GM19240 (cell line): ENCODE data around the gene ESYT2.

Source experiments
- DNase-seq: peaks from one replicate; pipeline ENCODE4 v3.0.0; 2011; ENCODE audit warnings: low spot score; ENCODE audit not compliant: insufficient read length

ESYT2 gene

GRCh38 chr7:158827411-158828132 is 1.7 kb downstream of the ESYT2 start:
- DNase-seq, result no peak

GRCh38 chr7:158825628-158826289 is 3.5 kb downstream of the ESYT2 start:
- DNase-seq, result no peak

GRCh38 chr7:158824028-158824427 is 5.3 kb downstream of the ESYT2 start:
- no peak for DNase-seq

- no peak for DNase-seq
Measured at GRCh38 chr7:158821171-158822031, 7.9 kb downstream of the ESYT2 start.

GRCh38 chr7:158820656-158821055 is 8.7 kb downstream of the ESYT2 start:
- DNase-seq, result no peak

GRCh38 chr7:158819571-158820203 is 9.6 kb downstream of the ESYT2 start:
- DNase-seq, result no peak

DNA sequence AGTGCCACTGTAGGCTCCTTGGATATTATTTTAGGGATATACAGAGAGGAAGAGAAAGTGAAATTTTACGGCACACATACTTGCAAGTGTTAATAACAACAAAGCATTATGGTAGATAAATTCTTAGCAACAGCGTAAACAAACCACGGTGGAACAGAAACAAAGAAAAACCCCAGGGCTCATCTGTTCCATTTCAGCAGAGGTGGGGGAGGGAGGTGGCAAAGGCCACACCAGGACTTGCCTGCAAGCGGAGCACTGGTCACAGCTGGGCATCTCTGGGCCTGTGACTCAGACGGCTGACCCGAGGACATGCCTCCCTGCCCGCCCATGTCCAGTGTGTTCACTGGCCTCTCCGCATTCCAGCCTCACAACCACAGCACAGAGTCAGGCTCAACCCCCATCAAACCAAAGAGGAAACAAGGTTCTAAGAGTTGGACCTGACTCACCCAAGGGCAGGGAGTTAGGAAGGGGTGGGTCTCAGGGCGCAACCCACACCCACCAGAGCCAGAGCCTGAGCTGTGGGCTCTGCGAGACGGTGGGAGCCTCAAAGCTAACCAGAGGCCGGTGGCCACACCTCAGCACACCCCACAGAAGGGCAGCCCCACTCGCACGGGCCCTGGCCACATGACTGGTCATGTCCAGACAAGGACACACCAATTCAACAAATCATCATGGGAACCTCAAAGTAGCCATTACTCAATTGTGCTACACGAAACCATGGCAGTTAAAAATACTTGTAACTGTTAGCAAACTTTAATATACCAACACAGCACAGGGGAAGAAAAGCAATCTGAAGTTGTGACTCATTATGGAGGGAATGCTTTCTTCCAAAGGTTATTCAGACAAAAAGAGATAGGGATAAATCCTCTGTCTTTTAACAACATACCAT is 10.7 kb downstream of the ESYT2 start:
- no peak for DNase-seq

DNA sequence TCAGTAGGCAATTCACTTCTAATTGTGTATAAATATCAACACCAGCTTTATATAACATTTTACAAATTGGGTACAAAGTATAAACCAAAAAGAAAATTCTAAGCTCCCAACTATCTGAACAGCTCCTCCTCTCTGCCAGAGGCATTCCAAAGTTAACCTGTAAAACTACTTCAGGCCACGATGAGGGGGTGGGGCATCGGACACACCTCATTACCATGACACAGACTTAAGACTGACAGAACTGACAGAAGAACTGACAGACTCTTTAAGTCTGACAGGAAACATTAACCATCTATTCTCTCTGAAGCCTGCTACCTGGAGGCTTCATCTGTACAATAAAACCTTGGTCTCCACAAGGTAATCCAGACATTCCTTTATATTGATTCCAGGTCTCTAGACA is 12.3 kb downstream of the ESYT2 start:
- no peak for DNase-seq

DNA sequence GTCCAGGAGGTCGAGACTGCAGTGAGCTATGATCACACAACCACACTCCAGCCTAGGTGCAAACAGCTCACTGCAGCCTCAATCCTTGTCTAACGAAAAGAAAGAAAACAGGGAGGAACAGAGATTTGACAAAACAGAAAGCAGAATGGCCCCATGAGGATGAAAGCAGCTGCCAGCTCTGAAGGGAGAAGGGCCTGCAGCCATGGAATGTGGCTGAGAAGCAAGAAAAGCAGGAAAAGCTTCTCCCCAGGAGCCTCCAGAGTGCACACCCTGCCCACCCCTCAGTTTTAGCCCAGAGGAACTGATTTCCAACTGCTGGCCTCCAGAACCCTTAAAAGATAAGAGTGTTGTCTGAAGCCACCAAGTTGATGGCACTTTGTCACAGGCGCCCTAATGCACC is 13.0 kb downstream of the ESYT2 start:
- DNase-seq, result no peak

GRCh38 chr7:158815800-158816128 is 13.5 kb downstream of the ESYT2 start:
- no peak for DNase-seq

- no peak for DNase-seq
Measured at GRCh38 chr7:158815083-158815799, 14.1 kb downstream of the ESYT2 start.

DNA sequence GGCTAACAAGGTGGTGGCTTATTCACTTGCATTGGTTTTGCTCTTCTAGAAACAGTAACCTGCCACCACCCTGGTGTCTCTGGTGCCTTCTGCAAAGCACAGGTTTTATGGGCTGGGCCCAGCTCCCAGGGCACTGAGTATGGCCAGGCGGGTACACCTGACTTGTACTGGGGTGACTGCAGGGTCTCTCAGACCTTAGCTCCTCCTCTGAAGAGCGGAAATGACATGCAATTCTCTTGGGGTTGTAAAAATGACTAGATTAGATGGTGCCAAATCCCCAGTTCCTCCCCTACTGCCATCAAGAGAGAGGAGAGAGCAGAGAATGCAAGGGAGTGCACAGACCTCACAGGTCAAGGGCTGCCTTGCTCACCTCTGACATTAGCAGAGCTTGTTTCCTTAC is 14.7 kb downstream of the ESYT2 start:
- DNase-seq, result no peak

DNA sequence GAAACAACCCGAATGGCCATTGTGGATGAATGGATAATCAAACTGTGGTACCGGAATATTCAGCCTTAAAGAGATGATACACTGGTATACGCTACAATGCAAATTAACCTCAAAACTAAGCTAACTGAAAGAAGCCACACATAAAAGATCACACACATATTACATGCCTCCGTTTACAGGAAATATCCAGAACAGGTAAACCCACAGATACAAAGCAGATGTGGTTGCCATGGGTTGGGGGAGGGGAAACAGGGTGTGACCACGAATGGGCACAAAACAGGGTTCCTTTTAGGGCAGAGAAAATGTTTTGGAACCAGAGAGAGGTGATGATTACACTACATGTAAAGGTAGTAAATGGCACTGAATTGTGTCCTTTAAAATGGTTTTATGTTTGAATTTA is 16.6 kb downstream of the ESYT2 start:
- DNase-seq, result no peak

GRCh38 chr7:158811894-158812293 is 17.4 kb downstream of the ESYT2 start:
- no peak for DNase-seq

DNA sequence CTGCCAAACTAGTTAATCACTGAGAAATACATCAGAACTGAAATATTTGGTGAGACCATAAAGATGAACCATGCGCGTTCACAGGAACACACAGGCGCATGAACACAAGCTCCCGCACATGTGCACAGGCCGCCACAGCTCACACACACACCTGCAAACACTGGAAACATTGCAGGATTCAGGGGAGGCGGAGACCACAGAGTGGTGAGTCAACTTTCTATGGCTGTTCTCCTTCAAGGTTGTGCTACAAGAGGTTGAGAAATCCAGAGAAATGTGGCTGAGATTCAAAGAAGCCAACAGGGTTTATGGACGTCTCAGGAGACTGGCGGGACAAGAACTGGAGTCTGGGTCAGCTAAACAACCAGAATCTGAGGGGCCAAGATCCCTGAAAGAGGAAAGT is 17.8 kb downstream of the ESYT2 start:
- no peak for DNase-seq

DNA sequence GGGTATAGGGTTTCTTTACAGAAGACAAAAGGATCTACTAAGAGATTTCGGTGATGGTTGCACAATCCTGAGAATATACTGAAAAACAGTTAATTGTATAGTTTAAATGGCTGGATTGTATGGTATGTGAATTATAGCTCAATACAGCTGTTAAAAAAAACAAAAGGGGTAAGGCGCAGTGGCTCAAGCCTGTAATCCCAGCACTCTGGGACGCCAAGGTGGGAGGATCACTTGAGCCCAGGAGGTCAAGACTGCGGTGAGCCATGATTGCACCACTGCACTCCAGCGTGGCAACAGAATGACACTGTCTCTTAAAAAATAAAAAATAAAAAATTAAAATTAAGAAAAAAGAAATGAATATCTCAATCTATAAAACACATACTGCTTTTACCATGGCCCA is 18.5 kb downstream of the ESYT2 start:
- no peak for DNase-seq

- no peak for DNase-seq
Measured at GRCh38 chr7:158809596-158809995, 19.7 kb downstream of the ESYT2 start.

DNA sequence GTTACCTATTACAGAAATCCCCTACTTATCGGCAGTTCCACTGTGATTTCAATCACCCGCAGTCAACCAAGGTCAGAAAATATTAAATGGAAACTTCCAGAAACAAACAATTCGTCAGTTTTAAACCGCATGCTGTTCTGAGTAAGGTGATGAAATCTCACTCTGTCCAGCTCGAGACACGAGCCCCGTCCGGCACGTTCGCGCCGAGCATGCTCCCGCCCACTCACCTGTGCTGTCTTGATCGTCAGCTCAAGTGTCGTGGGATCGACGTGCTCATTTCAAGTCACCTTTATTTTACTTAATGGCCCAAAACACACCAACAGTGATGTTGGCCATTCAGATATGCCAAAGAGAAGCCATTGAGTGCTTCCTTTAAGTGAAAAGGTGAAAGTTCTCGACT is 21.2 kb downstream of the ESYT2 start:
- DNase-seq, result no peak

DNA sequence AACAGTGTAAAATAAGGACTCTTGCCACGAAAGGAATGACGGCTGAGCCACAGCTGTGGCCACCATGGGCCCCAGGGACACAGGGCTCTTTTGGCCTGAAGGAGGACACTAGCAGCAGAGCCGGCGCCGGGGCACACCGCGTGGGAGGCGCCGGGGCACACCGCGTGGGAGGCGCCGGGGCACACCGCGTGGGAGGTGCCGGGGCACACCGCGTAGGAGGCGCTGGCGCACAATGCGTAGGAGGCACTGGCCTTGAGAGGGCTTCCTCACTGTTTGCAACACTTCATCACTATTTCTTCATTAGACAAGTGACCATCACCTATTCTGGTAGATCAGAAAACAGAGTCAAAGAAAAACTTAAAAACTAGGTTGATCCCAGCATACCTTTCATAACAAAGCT is 23.4 kb downstream of the ESYT2 start:
- no peak for DNase-seq

- DNase-seq, result no peak
Measured at GRCh38 chr7:158805414-158805813, 23.9 kb downstream of the ESYT2 start.
